Left ventricle myocardium inferior (tissue), 1 donor: Measurements from ENCODE around the gene PCLAF. TPM values are rescaled to one million over a fixed set of nuclear protein-coding genes. Genes with fewer than 3 reads are reported as not detected.
A peak's percentile ranks its signal among the peaks of the same experiment; 100 is the strongest.

Experiments
- DNase-seq: peaks from one replicate; pipeline ENCODE4 v3.0.0-alpha.2; 2020
- H3K27ac ChIP-seq: fragments of 200-600 bp; replicated peaks from 2 replicates; pipeline ENCODE4 v1.8.0; 2021
- H3K27me3 ChIP-seq: fragments of 200-600 bp; 2 replicates; pipeline ENCODE4 v1.8.0; 2021; ENCODE audit warnings: low read depth
- H3K36me3 ChIP-seq: fragments of 200-600 bp; 2 replicates; pipeline ENCODE4 v1.8.0; 2021
- H3K4me1 ChIP-seq: fragments of 200-600 bp; 2 replicates; pipeline ENCODE4 v1.8.0; 2021
- H3K4me3 ChIP-seq: fragments of 200-600 bp; 2 replicates; pipeline ENCODE4 v1.8.0; 2021; ENCODE audit warnings: mild to moderate bottlenecking, moderate library complexity
- H3K9me3 ChIP-seq: fragments of 200-600 bp; replicated peaks from 2 replicates; pipeline ENCODE4 v1.8.0; 2021
- intact Hi-C: fragments of 100-400 bp; cut with micrococcal nuclease; formaldehyde crosslinking; loops from one replicate; pipeline ENCODE4 v1.11.0; 2022
- long read RNA-seq: library from polyadenylated mRNA; unstranded; transcript quantifications from one replicate; pipeline ENCODE4 v2.0.0, GENCODE V29; 2021
- total RNA-seq: library from RNA; stranded (reverse); fragmentation: NEBNext Ultra II Directional; extraction: Animal tissue kit (Norgen Biotek cat#: 25700); gene quantifications from one replicate; pipeline ENCODE4 v1.2.1, GENCODE V29; 2021
- TF ChIP-seq, protein P1 (sequence below): fragments of 200-600 bp; IDR thresholded peaks from 2 replicates; pipeline ENCODE4 v1.8.0; 2021; ENCODE audit warnings: antibody characterized with exemption, mild to moderate bottlenecking, borderline replicate concordance
- donor health status: DM: no; HTN: yes; CAD: no; lungs with severe emphysema.

PCLAF gene
- 0.58 TPM for total RNA-seq
- long read RNA-seq, partial matches to known transcripts: 0 of 1 reads
- long read RNA-seq, other reads (novel, unspliced or antisense): 0 of 1 reads

DNA sequence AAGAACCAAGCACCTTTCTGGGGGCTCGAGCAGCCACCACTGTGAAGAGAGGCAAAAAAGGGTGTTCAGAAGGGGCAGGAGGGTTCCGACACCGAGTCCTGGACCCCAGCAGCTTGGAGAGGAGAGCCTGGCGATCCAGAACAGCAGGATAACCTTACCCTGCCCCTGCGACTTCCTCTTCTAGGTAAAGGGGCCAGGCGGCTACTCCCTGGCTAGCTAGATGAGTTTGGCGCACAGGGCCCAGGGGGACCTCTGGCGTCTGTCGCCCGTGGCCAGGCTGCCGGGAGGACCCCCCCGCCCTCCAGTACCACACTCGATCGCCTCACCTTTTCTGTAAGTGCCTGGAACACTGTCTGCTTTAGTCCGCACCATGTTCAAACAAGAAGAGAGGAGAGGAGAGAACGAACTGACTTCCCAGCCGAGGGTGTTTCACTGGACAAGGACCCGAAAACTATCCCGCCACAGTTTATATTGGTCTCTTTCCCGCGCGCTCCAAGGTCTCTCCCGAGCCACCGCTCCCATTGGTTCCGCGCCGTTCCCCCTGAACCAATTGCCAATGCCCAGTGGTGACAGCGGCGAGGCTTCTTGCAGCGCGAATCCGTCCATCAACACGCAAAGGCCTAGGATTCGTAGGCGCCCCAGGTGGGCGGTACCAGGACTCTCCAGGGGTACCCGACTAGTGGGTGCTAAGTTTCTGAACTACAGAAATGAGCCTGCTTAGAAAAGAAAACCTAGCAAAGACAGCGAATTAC is at the start of gene PCLAF:
TSS of gene PCLAF (minus strand) at position 442 of the 752 bp plus-strand sequence. CDS start at position 372, 70 bp downstream.
- peaks cover 14% of the 10 kb centered on the region for H3K4me1 ChIP-seq
- TF ChIP-seq, protein P1, sequence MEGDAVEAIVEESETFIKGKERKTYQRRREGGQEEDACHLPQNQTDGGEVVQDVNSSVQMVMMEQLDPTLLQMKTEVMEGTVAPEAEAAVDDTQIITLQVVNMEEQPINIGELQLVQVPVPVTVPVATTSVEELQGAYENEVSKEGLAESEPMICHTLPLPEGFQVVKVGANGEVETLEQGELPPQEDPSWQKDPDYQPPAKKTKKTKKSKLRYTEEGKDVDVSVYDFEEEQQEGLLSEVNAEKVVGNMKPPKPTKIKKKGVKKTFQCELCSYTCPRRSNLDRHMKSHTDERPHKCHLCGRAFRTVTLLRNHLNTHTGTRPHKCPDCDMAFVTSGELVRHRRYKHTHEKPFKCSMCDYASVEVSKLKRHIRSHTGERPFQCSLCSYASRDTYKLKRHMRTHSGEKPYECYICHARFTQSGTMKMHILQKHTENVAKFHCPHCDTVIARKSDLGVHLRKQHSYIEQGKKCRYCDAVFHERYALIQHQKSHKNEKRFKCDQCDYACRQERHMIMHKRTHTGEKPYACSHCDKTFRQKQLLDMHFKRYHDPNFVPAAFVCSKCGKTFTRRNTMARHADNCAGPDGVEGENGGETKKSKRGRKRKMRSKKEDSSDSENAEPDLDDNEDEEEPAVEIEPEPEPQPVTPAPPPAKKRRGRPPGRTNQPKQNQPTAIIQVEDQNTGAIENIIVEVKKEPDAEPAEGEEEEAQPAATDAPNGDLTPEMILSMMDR: peak; percentile 26
- DNase-seq: peak; percentile 94
- no peaks in the 10 kb centered on the region for H3K27me3 ChIP-seq
- H3K9me3 ChIP-seq: no peaks in the 10 kb centered on the region
- intact Hi-C loops: no loop called here
- no peaks in the 10 kb centered on the region for H3K36me3 ChIP-seq
- peak within 1 kb of the TSS; percentile 72 for H3K4me3 ChIP-seq
- no peak within 1 kb of the TSS for H3K27ac ChIP-seq

GRCh38 chr15:64430000-64430735 is 48.9 kb upstream of the PCLAF start:
- H3K4me3 ChIP-seq: no peak overlapping the region
- peaks cover 57% of the 10 kb centered on the region for H3K36me3 ChIP-seq
- no peaks in the 10 kb centered on the region for H3K9me3 ChIP-seq
- no peaks in the 10 kb centered on the region for H3K27me3 ChIP-seq
- intact Hi-C loops: no loop called here
- no peak for DNase-seq
- TF ChIP-seq, protein P1: no peak
- peak overlapping the region; percentile 47 for H3K27ac ChIP-seq
- H3K4me1 ChIP-seq: peaks cover 15% of the 10 kb centered on the region

DNA sequence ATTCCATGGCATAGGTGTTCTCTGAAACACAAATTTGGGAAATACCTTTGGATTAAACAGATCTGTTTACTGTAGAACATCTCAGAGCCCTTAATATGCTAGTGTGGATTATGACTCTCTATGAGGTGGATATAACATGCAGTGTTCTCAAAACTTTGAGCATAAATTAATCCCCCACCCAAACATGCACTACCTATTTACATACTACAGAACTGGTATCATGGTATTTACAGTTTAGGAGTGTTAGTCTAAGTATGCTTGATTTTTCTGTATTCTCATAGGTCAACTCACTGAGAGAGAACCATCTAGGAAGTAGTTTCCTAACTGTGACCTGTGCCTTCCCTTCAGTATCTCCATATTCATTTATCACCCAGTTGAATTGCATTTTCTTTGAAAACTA is 48.2 kb upstream of the PCLAF start:
- Histone ChIP-seq H3K4me3 (no peak overlapping the region), H3K27ac (peak overlapping the region; percentile 47), H3K36me3 (peaks cover 64% of the 10 kb centered on the region), H3K27me3 (no peaks in the 10 kb centered on the region), H3K9me3 (no peaks in the 10 kb centered on the region), H3K4me1 (peaks cover 15% of the 10 kb centered on the region)
- TF ChIP-seq, protein P1: no peak
- DNase-seq: no peak
- intact Hi-C loops: no loop called here

DNA sequence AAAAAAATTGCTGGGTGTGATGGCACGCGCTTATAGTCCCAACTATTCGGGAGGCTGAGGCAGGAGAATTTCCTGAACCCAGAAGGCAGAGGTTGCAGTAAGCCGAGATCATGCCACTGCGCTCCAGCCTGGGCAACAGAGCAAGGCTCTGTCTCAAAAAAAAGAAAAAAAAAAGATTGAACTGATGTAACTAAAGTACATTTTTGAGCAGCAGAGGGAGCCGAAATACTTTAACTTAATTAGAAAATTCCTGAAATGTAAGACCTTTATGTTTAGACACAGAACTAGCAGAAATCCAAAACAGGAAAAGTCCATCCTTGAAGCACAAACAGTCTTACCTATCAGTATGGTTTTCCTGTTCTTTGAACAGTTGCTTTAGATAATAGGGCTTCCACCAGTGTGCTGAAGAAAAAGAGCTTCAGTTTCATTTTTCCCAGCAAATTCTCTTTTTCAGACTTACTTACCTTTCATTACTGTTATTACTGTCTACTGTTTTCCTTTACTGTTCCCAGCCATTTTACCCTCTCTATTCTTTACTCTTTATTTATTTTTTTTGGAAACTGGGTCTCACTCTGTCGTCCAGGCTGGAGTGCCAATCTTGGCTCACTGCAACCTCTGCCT is 45.7 kb upstream of the PCLAF start:
- H3K27ac ChIP-seq: no peak overlapping the region
- H3K9me3 ChIP-seq: no peaks in the 10 kb centered on the region
- no peaks in the 10 kb centered on the region for H3K27me3 ChIP-seq
- TF ChIP-seq, protein P1: peak; percentile 33
- no peak for DNase-seq
- intact Hi-C loops: no loop called here
- peaks cover 63% of the 10 kb centered on the region for H3K36me3 ChIP-seq
- peaks cover 15% of the 10 kb centered on the region for H3K4me1 ChIP-seq
- no peak overlapping the region for H3K4me3 ChIP-seq

DNA sequence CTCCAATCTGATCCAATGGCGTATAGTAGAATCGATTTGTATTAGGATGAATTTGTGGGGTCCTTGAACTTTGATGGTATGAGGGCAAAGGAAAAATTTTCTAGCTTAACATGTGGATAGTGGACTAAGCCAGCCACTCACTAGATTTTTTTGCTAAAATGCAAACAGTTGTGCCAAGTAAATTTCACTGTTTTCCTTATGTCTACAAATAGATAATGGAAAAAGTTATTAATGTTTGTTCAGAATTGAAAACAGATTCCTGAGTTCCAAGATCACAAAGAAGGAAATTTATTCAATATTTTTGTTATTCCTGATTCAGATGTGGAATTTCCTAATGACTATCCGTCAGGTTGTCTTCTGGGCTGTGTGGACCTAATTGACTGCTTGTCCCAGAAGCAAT is 44.0 kb upstream of the PCLAF start:
- H3K36me3 ChIP-seq: peaks cover 71% of the 10 kb centered on the region

More for the DNA sequence above, 44.0 kb upstream of the PCLAF start:
- Histone ChIP-seq H3K27me3 (no peaks in the 10 kb centered on the region), H3K4me3 (no peak overlapping the region), H3K27ac (no peak overlapping the region), H3K4me1 (peaks cover 8% of the 10 kb centered on the region), H3K9me3 (no peaks in the 10 kb centered on the region)
- no peak for DNase-seq
- TF ChIP-seq, protein P1: no peak
- intact Hi-C loops: no loop called here
